HG02642 (cell line): Measurements from ENCODE around the gene ILRUN.
"Not testable (repeated sequence)": the region's sequence is repeated elsewhere in the genome, so short reads cannot be mapped to it uniquely, and the experiment has no call there.

Experiments used
- ATAC-seq: cut with Tn5 transposase; IDR thresholded peaks from one replicate; pipeline ENCODE4 v1.9.1; 2021; ENCODE audit warnings: mild to moderate bottlenecking; ENCODE audit not compliant: unreplicated experiment, poor library complexity

Gene ILRUN

DNA sequence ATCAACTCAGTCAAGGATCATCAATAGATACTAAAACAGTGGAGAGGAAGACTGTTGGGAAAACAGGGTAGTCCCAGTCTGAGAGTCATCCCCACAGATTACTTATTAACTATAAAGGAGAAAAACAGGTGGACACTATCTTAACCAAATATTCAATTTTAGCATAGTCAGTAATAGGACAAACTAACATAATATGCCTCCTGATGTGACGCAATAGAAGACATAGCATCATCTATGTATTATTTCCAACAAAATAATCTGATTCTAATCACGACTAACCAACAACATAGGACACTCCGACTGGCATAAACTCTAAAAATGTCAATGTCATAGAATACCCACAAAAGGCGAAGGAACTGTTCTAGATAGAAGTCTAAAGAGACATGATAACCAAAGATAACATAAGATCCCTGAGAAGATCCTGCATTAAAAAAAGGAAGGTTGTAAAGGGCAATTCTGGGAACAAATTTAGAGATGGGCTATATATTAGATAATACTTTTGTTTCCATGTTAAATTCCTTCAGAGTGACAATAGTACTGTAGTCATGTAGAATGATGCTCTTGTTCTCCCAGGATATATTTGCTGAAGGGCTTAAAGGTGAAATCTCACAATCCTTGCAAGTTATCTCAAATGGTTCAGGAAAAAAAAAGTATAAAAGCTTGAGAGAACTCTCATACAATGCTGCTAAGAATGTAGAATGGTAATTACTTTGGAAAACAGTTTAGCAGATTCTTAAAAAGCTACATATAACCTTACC is 28.9 kb downstream of the ILRUN start:
- no peak for ATAC-seq

- ATAC-seq, result no peak
Measured at GRCh38 chr6:34665019-34665418, 31.5 kb downstream of the ILRUN start.

DNA sequence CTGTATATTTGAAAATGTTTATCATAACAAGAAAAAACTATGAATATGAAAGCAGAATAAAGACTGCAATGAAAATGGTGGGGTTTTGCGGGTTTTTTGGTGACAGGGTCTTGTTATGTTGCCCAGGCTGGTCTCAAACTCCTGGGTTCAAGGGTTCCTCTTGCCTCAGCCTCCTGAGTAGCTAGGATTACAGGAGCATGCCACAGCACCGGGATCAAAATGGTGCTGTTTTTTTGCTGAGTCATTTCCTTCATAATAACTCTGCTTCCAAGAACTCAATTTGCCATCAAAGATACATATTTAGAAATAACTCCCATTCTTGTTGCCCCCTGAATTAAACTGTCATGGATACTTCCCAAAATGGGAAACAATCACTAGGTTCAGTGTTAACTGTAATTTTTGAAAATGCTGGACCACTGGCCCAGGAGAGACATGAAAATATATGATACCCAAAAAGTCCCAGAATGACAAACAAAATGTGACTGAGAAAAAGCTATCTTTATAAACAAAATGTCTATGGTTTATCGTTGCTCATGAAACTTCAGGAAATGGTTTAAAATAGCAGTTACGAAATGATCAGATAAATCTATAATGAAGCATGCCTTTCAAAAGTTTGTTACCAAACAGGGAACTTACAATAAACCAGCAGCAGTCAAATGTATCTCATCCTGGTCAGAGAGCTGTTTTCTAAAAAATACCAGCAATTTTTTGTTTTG is 32.2 kb downstream of the ILRUN start:
- ATAC-seq, result no peak

- no peak for ATAC-seq
Measured at GRCh38 chr6:34663831-34664255, 32.7 kb downstream of the ILRUN start.

- no peak for ATAC-seq
Measured at GRCh38 chr6:34663371-34663770, 33.2 kb downstream of the ILRUN start.

DNA sequence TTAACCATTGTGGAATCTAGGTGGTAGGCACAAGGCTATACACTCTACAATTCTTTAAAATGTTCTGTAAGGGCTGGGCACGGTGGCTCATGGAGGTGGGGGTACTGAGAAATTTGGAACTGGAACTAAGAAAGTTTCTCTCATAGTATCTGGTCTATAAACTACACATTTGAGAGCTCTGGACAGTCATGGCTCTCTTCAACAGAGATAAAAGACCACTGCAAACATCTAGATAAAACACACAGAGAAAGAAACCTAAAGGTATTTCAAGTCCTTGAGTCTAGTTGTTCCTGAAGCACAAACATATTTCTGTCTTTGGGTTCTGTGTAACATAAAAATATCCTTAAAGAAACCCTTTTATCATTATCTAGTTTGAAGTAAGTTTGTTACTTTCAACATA is 35.2 kb downstream of the ILRUN start:
- no peak for ATAC-seq

GRCh38 chr6:34658605-34659265 is 37.8 kb downstream of the ILRUN start:
- ATAC-seq, result no peak

GRCh38 chr6:34657979-34658480 is 38.5 kb downstream of the ILRUN start:
- ATAC-seq, result not testable (repeated sequence)

DNA sequence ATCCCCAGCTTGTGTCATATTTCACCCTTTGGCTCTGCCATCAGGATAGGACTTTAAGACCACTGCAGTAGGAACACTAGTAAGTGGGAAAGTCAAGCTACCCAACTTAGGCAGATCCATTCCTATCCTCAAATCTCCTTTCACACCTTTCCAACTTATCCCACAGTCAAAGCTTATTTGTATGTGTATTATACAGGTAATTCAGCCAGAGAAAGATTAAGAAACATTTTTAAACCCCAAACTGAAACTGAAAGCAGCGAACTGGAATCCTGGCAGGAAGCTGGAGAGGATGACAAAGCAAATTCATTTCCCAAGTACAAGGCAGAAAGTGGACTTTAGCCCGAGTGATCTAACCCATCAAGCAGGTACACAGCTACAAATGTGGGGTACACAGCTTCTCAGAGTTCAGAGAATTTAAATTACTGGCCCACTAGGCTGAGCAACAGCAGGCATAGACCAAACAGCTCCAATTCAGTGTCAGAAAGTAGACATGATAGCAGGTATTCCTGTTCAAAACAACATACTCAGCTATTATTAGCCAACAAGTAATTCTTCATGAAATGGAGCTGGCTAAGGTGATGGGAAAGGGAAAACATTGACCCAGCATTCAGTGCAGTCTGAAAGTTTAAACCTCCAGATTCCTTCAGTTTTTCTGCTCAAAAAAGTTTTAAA is 39.1 kb downstream of the ILRUN start:
- ATAC-seq, result no peak

GRCh38 chr6:34657037-34657306 is 39.6 kb downstream of the ILRUN start:
- no peak for ATAC-seq

- peak; percentile 87 for ATAC-seq
Measured at GRCh38 chr6:34656378-34657036, 40.1 kb downstream of the ILRUN start.

- ATAC-seq, result peak; percentile 1
Measured at GRCh38 chr6:34655876-34656377, 40.6 kb downstream of the ILRUN start.

- ATAC-seq, result no peak
Measured at GRCh38 chr6:34654061-34654710, 42.4 kb downstream of the ILRUN start.

DNA sequence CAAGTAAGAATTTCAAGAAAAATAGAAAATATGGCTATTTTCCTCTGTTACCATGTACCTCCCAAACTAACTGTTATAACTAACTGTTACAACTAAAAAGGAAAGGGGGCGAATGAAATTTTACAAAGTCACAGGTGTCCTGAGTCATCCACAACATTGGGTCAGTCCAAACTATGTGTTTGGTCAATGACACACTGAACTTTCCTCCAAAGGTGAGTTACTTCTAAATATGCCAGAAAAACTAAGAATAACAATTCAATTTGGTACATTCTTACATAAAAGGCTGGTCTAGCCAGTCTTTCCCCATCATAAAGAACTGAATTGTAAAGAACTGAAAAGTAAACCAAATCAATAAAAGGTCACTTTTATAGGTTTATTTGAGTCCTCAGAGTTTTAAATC is 44.3 kb downstream of the ILRUN start:
- no peak for ATAC-seq

- ATAC-seq, result no peak
Measured at GRCh38 chr6:34650823-34651222, 45.7 kb downstream of the ILRUN start.

GRCh38 chr6:34650232-34650631 is 46.3 kb downstream of the ILRUN start:
- ATAC-seq, result not testable (repeated sequence)

- no peak for ATAC-seq
Measured at GRCh38 chr6:34648806-34649205, 47.8 kb downstream of the ILRUN start.
